SKM-1 treated with dmso at 0.1 percent for 144 hours (cell line): Measurements from ENCODE around the gene SERPINC1.
"Not testable (repeated sequence)": the region's sequence is repeated elsewhere in the genome, so short reads cannot be mapped to it uniquely, and the experiment has no call there.

Experiments used
- DNase-seq: peaks from one replicate; lab custom pipeline; 2025; ENCODE audit not compliant: unreplicated experiment; lab: John Stamatoyannopoulos, UW

The SERPINC1 gene

GRCh38 chr1:173863224-173864161, 53.6 kb downstream of the SERPINC1 start:
- DNase-seq = no peak

GRCh38 chr1:173862769-173863223, 54.3 kb downstream of the SERPINC1 start:
- no peak for DNase-seq

DNA sequence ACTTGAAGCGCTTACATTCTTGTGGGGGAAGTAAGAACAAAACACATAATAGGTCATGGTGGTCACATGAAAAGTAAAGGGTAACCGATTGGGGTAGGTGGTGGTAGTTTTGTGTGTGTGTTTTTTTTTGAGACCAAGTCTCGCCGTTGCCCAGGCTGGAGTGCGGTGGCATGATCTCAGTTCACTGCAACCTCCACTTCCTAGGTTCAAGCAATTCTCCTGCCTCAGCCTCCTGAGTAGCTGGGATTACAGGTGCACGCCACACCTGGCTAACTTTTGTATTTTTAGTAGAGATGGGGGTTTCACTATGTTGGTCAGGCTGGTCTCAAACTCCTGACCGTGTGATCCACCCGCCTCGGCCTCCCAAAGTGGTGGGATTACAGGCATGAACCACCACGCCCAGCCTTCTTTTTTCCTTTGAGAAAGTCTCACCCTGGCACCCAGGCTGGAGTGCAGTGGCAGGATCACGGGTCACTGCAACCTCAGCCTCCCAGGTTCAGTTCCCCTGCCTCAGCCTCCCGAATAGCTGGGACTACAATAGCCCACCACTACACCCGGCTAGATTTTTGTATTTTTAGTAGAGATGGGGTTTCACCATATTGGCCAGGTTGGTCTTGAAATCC, 54.9 kb downstream of the SERPINC1 start:
- DNase-seq = not testable (repeated sequence)

GRCh38 chr1:173861731-173862145, 55.4 kb downstream of the SERPINC1 start:
- DNase-seq = no peak

DNA sequence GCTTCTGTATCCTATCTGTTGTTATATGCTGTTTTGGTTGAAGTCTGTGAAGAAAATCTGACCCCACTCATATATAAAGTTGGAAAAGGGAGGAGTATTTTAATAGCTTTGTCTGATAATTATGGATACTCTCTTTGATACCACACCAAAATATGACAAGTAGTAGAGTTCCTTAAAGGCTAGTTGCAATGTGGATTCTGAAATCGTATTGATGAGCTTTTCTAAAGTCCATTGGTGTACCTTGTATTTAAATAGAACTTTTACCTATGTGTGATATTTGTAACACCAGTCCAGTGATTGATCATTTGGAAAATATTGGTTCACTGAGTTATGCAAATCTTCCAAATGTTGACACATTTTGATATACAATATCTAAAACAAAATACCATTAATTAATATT, 57.1 kb downstream of the SERPINC1 start:
- no peak for DNase-seq

DNA sequence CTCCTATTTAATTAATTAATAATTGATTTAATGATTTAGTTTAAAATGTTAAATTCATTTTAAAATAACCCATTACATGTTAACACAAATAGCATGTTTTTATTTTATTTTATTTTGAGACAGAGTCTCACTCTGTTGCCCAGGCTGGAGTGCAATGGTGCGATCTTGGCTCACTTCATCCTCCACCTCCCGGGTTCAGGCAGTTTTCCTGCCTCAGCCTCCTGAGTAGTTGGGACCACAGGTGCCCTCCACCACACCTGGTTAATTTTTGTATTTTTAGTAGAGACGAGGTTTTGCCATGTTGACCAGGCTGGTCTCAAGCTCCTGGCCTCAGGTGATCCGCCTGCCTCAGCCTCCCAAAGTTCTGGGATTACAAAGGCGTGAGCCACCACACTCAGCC, 57.6 kb downstream of the SERPINC1 start:
- not testable (repeated sequence) for DNase-seq

DNA sequence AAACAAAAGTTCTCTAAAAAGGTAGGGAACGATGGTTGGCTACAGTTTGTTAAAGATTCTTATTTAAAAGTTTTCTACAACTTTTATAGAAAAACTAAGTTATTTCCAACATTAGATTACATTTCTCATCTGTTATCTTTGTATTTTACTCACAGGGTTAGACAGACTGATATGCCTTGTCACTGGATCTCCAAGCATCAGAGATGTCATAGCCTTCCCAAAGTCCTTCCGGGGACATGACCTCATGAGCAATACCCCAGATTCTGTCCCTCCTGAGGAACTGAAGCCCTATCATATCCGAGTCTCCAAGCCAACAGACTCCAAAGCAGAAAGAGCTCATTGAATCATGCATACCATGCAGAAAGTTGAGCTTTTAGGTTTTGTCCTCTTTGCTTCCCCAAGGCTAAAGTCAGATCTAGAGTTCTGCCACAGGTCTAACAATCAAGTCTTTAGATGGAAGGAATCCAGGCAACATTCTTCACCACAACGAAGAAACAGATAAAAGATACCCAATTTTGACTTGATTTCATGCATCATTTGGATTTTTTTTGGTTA, 59.7 kb downstream of the SERPINC1 start:
- DNase-seq = no peak

- no peak for DNase-seq
Observed at GRCh38 chr1:173856903-173857302, 60.2 kb downstream of the SERPINC1 start.

GRCh38 chr1:173856014-173856413, 61.1 kb downstream of the SERPINC1 start:
- DNase-seq = no peak
